WI38 (cell line): ENCODE results near the gene NLRC4.
"Not testable (repeated sequence)": the region's sequence is repeated elsewhere in the genome, so short reads cannot be mapped to it uniquely, and the experiment has no call there.

Experiments used
- H3K4me3 ChIP-seq: 2 replicates; pipeline ENCODE4 v1.5.1; 2011; ENCODE audit warnings: low read depth, mild to moderate bottlenecking, control low read depth, low read length
- CTCF ChIP-seq: IDR thresholded peaks from 2 replicates; pipeline ENCODE4 v1.5.1; 2012; ENCODE audit warnings: low read depth, mild to moderate bottlenecking, control low read depth, low read length

Gene NLRC4

DNA sequence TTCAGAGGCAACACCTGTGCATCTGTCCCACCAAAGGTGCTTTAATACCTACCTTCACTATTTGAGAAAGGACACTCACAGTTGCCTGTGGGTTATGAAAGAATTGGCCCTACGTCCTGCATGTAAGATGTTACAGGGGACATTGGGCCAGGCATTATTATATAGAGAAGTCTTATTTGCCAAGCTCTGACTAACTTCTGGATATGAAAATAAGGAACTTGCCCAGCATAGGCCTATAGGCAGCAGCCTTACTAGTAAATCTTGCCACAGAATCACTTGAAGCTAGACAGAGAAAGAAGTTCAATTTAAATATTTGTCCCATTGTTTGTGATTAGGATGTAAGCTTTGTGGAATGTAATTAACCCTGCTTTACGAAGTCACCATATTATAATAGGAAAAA is 41.7 kb downstream of the NLRC4 start:
- H3K4me3 ChIP-seq = no peak overlapping the region
- TF ChIP-seq CTCF = no peak

- H3K4me3 ChIP-seq = no peak overlapping the region
- no peak for TF ChIP-seq CTCF
Measured at GRCh38 chr2:32220445-32220844, 44.2 kb downstream of the NLRC4 start.

DNA sequence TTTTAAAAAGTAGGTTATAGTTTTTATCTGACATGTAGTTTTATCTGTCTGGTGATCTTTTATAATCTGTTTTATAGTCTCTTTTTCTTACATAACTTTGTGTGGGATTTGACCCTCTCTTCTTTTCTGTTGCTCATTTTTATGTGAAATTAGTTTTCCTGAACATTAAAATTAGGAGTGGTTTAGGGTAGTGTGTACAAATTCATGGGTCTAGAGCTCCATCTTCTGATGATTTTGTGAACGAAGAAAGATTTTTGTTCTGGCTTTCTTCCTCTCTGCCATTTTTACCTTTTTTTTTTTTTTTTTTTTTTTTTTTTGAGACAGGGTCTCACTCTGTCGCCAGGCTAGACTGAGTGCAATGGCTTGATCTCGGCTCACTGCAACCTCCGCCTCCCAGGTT is 52.4 kb downstream of the NLRC4 start:
- no peak overlapping the region for H3K4me3 ChIP-seq
- TF ChIP-seq CTCF = no peak

- TF ChIP-seq CTCF = no peak
- no peak overlapping the region for H3K4me3 ChIP-seq
Measured at GRCh38 chr2:32210767-32211408, 53.8 kb downstream of the NLRC4 start.

- H3K4me3 ChIP-seq = not testable (repeated sequence)
Measured at GRCh38 chr2:32203428-32203827, 61.3 kb downstream of the NLRC4 start.

GRCh38 chr2:32200814-32201213 is 63.9 kb downstream of the NLRC4 start:
- no peak overlapping the region for H3K4me3 ChIP-seq
- TF ChIP-seq CTCF = no peak

DNA sequence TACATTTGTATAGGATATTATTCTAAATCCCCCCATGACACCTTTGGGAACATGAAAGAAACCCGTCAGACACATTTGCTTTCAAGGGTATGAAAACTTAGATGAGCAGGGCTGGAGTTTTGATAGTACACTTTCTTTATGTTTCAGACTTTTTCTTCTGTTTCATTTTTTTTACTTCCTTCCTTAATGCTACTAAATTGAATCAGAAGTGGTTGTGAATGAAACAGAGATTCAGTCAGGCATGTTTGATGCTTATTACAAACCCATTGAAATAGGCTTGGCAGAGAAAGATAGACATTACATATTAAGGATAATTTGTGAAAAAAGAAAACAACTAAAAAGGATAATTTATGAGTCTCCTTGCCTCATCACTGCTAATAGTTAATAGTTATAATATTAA is 72.3 kb downstream of the NLRC4 start:
- H3K4me3 ChIP-seq = no peak overlapping the region
- no peak for TF ChIP-seq CTCF

DNA sequence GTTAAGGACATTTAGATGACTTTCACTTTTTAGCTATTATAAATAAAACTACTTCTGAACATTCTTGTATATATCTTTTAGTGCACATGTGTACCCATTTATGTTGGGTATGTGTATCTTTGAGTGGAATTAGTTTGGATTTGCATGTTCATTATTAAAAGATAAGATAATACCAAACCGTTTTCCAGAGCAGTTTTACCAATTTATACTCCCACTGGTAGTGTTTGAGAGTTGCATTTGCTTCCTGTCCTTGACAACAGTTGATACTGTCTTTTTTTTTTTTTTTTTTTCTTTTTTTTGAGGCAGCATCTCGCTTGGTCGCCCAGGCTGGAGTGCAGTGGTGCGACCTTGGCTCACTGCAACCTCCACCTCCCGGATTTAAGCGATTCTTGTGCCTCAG is 75.7 kb downstream of the NLRC4 start:
- TF ChIP-seq CTCF = no peak
- no peak overlapping the region for H3K4me3 ChIP-seq
